ENCODE results near the gene SF3B3. TPM values are rescaled to one million over a fixed set of nuclear protein-coding genes. Genes with fewer than 3 reads are reported as not detected.

SF3B3 gene
- total RNA-seq, 1 experiment from 2014 or later = 403 TPM

- no peak overlapping the region for H3K4me2 ChIP-seq (ENCODE audit: low read length)
- no peaks in the 10 kb centered on the region for H3K27me3 ChIP-seq (ENCODE audit: insufficient read depth, low read length)
- intact Hi-C loops (cut with micrococcal nuclease) = no loop called here
- no peaks in the 10 kb centered on the region for H4K20me1 ChIP-seq (ENCODE audit: insufficient read depth)
- no TSS peak for BruUV-seq (replicated peaks)
- H3K36me3 ChIP-seq (ENCODE audit: control insufficient read depth in 1 of 2, insufficient read depth in 2 of 2, low read length in 2 of 2) = peaks cover 0 to 3% of the 10 kb centered on the region in 2 experiments; a peak in 1 of 4 replicates
- TF ChIP-seq EGR1 (IDR thresholded peaks at IDR 0.05; ENCODE audit: low read depth) (no peak), ATF3 (IDR thresholded peaks at IDR 0.05) (no peak), ELF1 (IDR thresholded peaks at IDR 0.05; ENCODE audit: borderline replicate concordance, low read depth) (no peak), REST (IDR thresholded peaks at IDR 0.05; ENCODE audit: low read depth) (no peak), POLR2A (IDR thresholded peaks at IDR 0.05; ENCODE audit: borderline replicate concordance, extremely low read depth, insufficient read depth, insufficient read length) (no peak), MAX (IDR thresholded peaks at IDR 0.05) (no peak)
- POLR2A ChIA-PET = no interaction called here
- H3K9me3 ChIP-seq (ENCODE audit: control insufficient read depth in 1 of 2, insufficient read depth in 1 of 2, low read depth in 1 of 2, low read length in 2 of 2) = no peaks in the 10 kb centered on the region
- no peak for ATAC-seq
- RAD21 ChIA-PET (ENCODE audit: low non-redundant PET in 1 of 2, low total read pairs in 2 of 2, uncharacterized antibody in 2 of 2, unreplicated experiment in 2 of 2) = no interaction called here
- DNase-seq (ENCODE audit: low read depth, low spot score) = no peak
- H3K79me2 ChIP-seq (ENCODE audit: insufficient read depth, low read length) = no peaks in the 10 kb centered on the region
- no peak overlapping the region for H3K27ac ChIP-seq (ENCODE audit: low read depth, low read length)
- no peak overlapping the region for H3K4me3 ChIP-seq (replicated peaks in 1 of 2; ENCODE audit: low read depth in 1 of 2, low read length in 2 of 2)
- no peak overlapping the region for H2AFZ ChIP-seq (ENCODE audit: low read depth, low read length, poor library complexity, severe bottlenecking)
- CTCF ChIA-PET = interaction anchor here (0.8 kb wide), 1 partner anchor 10 kb away, joined by 3 read pairs; no protein-coding TSS in a partner anchor
- H3K9me2 ChIP-seq (ENCODE audit: insufficient read depth) = no peaks in the 10 kb centered on the region
- no peak overlapping the region for H3K9ac ChIP-seq (ENCODE audit: low read length)
- peaks cover 19 to 28% of the 10 kb centered on the region in 2 experiments for H3K4me1 ChIP-seq (ENCODE audit: control insufficient read depth in 1 of 2, insufficient read depth in 2 of 2, low read length in 2 of 2)
These were observed 43.2 kb upstream of the SF3B3 start for GRCh38 chr16:70480127-70481105.
